Tibial nerve (tissue), 4 donors: Measurements from ENCODE around the gene TNFAIP2.

Source experiments
- CTCF ChIP-seq, 5 experiments: fragments of 200-600 bp in 3 of 5; fragments of 450-650 bp in 2 of 5; sonication (generic) in 3 of 5; IDR thresholded peaks; one replicate each; pipeline ENCODE4 v1.5.1; 2016 to 2019; ENCODE audit warnings: antibody characterized with exemption in 5 of 5, mild to moderate bottlenecking in 3 of 5, moderate library complexity in 2 of 5
- EP300 ChIP-seq, 2 donors: sonication (generic); formaldehyde crosslinking; IDR thresholded peaks; one replicate each; pipeline ENCODE4 v1.6.1; 2017; ENCODE audit warnings: antibody characterized with exemption in 2 of 2, mild to moderate bottlenecking in 1 of 2
- POLR2A ChIP-seq, 2 donors: fragments of 450-650 bp; IDR thresholded peaks; one replicate each; pipeline ENCODE4 v1.6.1; 2017; ENCODE audit warnings: antibody characterized with exemption in 2 of 2, mild to moderate bottlenecking in 2 of 2, moderate library complexity in 2 of 2

GRCh38 chr14:103178521-103178920 lies 55.3 kb downstream of the TNFAIP2 start:
- no peak for TF ChIP-seq CTCF (IDR thresholded peaks at IDR 0.05)
- TF ChIP-seq POLR2A (IDR thresholded peaks at IDR 0.05), result no peak
- no peak for TF ChIP-seq EP300 (IDR thresholded peaks at IDR 0.05)
